ENCODE results near the gene MUC5B.

DNA sequence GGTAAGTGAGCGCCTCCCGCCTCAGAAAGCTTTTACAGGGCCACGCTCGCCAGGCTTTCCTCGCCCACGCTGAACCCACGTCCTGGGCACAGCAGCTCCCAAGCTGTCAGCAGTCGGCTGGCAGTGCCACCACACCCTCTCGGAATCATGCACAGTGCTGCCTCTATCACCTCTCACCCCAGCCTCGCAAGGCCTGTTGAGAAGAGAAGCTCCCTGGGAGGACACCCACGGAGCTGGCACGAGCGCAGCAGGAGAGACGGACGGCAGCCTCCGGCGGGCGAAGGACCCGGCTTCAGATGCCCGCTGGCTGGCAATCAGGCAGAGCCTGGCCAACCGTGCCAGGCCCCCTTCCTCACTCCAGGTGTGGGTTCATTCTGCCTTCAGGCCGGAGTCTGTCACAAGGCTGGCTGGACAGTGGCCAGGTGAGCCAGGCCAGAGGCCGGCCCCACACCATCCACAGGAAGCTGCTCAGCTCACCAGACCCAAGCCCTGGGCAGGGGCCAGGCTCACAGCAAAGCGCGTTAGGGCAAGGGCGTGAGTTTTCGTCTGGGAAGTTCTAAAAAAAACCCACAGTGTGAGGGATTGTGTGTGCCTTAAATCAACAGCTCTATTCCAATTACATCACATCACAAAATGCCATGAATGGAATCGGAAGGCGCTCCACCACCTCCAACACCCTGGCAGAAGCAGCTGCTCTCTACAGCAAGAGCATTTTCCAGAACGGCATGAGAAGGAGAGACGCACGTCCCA lies 53.4 kb downstream of the MUC5B start:
- TF ChIP-seq POLR2A (IDR thresholded peaks at IDR 0.05): no peak
- TF ChIP-seq, protein P1, sequence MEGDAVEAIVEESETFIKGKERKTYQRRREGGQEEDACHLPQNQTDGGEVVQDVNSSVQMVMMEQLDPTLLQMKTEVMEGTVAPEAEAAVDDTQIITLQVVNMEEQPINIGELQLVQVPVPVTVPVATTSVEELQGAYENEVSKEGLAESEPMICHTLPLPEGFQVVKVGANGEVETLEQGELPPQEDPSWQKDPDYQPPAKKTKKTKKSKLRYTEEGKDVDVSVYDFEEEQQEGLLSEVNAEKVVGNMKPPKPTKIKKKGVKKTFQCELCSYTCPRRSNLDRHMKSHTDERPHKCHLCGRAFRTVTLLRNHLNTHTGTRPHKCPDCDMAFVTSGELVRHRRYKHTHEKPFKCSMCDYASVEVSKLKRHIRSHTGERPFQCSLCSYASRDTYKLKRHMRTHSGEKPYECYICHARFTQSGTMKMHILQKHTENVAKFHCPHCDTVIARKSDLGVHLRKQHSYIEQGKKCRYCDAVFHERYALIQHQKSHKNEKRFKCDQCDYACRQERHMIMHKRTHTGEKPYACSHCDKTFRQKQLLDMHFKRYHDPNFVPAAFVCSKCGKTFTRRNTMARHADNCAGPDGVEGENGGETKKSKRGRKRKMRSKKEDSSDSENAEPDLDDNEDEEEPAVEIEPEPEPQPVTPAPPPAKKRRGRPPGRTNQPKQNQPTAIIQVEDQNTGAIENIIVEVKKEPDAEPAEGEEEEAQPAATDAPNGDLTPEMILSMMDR (IDR thresholded peaks at IDR 0.05): no peak

Data from esophagus squamous epithelium (tissue), 4 donors.